Adrenal gland (tissue), 5 donors: ENCODE data around the gene FHIT.

Experiments
- CTCF ChIP-seq, 6 experiments: fragments of 450-650 bp in 4 of 6; fragments of 200-600 bp in 2 of 6; sonication (generic) in 1 of 6; IDR thresholded peaks; 1 replicate in 5 of 6; 2 replicates in 1 of 6; pipeline versions ENCODE4 v1.5.1 to v1.8.0; 2016 to 2021; ENCODE audit warnings: antibody characterized with exemption in 6 of 6, mild to moderate bottlenecking in 2 of 6, moderate library complexity in 1 of 6
- POLR2A ChIP-seq, 2 donors: fragments of 450-650 bp; IDR thresholded peaks; one replicate each; pipeline ENCODE4 v1.6.1; 2017; ENCODE audit warnings: antibody characterized with exemption in 2 of 2, mild to moderate bottlenecking in 2 of 2, moderate library complexity in 1 of 2
- donor health status: DM: no; HTN: no; CAD: no.

- no peak for TF ChIP-seq POLR2A (IDR thresholded peaks at IDR 0.05)
- TF ChIP-seq CTCF (IDR thresholded peaks at IDR 0.05): no peak
Measured at GRCh38 chr3:60153221-60153999, 1097.8 kb downstream of the FHIT start.
